Thyroid gland (tissue), 4 donors: ENCODE data around the gene MIGA2.

ENCODE experiments used
- POLR2A ChIP-seq, 2 donors: fragments of 450-650 bp; IDR thresholded peaks; one replicate each; pipeline ENCODE4 v1.6.1; 2017; ENCODE audit warnings: antibody characterized with exemption in 2 of 2, mild to moderate bottlenecking in 2 of 2, moderate library complexity in 1 of 2
- TF ChIP-seq, protein P1 (sequence below), 6 experiments: fragments of 200-600 bp in 3 of 6; fragments of 450-650 bp in 3 of 6; sonication (generic) in 3 of 6; IDR thresholded peaks; one replicate each; pipeline ENCODE4 v1.5.1; 2016 to 2019; ENCODE audit warnings: antibody characterized with exemption in 6 of 6, mild to moderate bottlenecking in 2 of 6, inconsistent platforms in 1 of 6, moderate library complexity in 1 of 6

DNA sequence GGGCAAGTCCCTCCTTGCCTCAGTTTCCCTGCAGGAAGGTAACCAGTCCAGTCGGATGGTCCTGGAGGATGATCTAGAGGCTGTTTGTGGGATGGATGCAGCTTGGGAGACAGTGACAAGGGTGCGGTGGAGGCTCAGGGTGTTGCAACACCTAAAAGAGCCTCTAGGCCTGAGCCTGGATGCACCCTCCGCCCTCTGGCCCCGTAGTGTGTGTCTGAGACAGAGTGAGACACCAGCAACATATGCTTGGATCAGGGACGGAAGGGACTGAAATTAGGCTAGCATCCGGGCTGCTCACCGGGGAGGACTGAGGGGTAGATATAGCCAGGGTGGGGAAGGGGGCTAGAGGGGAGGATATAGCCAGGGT, 73.1 kb downstream of the MIGA2 start:
- TF ChIP-seq POLR2A (IDR thresholded peaks at IDR 0.05), result no peak
- TF ChIP-seq, protein P1, sequence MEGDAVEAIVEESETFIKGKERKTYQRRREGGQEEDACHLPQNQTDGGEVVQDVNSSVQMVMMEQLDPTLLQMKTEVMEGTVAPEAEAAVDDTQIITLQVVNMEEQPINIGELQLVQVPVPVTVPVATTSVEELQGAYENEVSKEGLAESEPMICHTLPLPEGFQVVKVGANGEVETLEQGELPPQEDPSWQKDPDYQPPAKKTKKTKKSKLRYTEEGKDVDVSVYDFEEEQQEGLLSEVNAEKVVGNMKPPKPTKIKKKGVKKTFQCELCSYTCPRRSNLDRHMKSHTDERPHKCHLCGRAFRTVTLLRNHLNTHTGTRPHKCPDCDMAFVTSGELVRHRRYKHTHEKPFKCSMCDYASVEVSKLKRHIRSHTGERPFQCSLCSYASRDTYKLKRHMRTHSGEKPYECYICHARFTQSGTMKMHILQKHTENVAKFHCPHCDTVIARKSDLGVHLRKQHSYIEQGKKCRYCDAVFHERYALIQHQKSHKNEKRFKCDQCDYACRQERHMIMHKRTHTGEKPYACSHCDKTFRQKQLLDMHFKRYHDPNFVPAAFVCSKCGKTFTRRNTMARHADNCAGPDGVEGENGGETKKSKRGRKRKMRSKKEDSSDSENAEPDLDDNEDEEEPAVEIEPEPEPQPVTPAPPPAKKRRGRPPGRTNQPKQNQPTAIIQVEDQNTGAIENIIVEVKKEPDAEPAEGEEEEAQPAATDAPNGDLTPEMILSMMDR (IDR thresholded peaks at IDR 0.05), result no peak
